Large intestine (tissue), 12 donors: ENCODE measurements around the gene SMKR1. TPM values are rescaled to one million over a fixed set of nuclear protein-coding genes. Genes with fewer than 3 reads are reported as not detected.

Experiments used
- DNase-seq, 2 donors: peaks; one replicate each; pipeline versions ENCODE4 v3.0.0 to v3.0.0-alpha.2; 2013
- H3K27ac ChIP-seq: one replicate; pipeline ENCODE4 v1.5.1; 2013; ENCODE audit warnings: low read length
- H3K27me3 ChIP-seq: 2 replicates; pipeline ENCODE4 v1.6.1; 2013; ENCODE audit warnings: low read length; ENCODE audit not compliant: control insufficient read depth, insufficient read depth
- H3K36me3 ChIP-seq: 2 replicates; pipeline ENCODE4 v1.6.1; 2013; ENCODE audit warnings: low read length; ENCODE audit not compliant: control insufficient read depth, insufficient read depth
- H3K4me1 ChIP-seq: one replicate; pipeline ENCODE4 v1.6.1; 2013; ENCODE audit warnings: low read length; ENCODE audit not compliant: control insufficient read depth, insufficient read depth
- H3K4me3 ChIP-seq: one replicate; pipeline ENCODE4 v1.5.1; 2013; ENCODE audit warnings: low read length
- H3K9me3 ChIP-seq: one replicate; pipeline ENCODE4 v1.6.1; 2013; ENCODE audit warnings: mild to moderate bottlenecking, low read depth, low read length, moderate library complexity; ENCODE audit not compliant: control insufficient read depth
- WGBS: methylation state at CpG from one replicate; pipeline ENCODE4 v1.1.5; 2013; ENCODE audit warnings: low lambda C conversion rate; ENCODE audit not compliant: insufficient coverage; 5-methylcytosine and 5-hydroxymethylcytosine counted together
- long read RNA-seq, 11 donors: transcript quantifications; one replicate each; lab custom pipeline, GENCODE V29; 2026
- polyA plus RNA-seq: library from polyadenylated mRNA; unstranded; fragments of 120-200 nt; gene quantifications from one replicate; pipeline ENCODE4 v1.2.1, GENCODE V29; 2013

SMKR1 gene
- polyA plus RNA-seq = 1.1 TPM
- long read RNA-seq, donor 1, partial matches to known transcripts = 0 of 1 reads
- long read RNA-seq, donor 1, other reads (novel, unspliced or antisense) = 0 of 1 reads
- long read RNA-seq, donor 2, partial matches to known transcripts = 0 of 1 reads
- long read RNA-seq, donor 2, other reads (novel, unspliced or antisense) = 0 of 1 reads
- long read RNA-seq, donor 3 = 0 reads
- long read RNA-seq, donor 4, partial matches to known transcripts = 0 of 1 reads
- long read RNA-seq, donor 4, other reads (novel, unspliced or antisense) = 0 of 1 reads
- long read RNA-seq, donor 5 = 0 reads
- long read RNA-seq, donor 6, partial matches to known transcripts = 0 of 1 reads
- long read RNA-seq, donor 6, other reads (novel, unspliced or antisense) = 0 of 1 reads
- long read RNA-seq, donor 7 = 0 reads
- long read RNA-seq, donor 8, partial matches to known transcripts = 0 of 1 reads
- long read RNA-seq, donor 8, other reads (novel, unspliced or antisense) = 0 of 1 reads
- long read RNA-seq, donor 9 = 0 reads
- long read RNA-seq, donor 10 = 0 reads
- long read RNA-seq, donor 11 = 0 reads

- WGBS = 0% methylated on average over 2 of the region's 89 CpGs
- peaks cover 5% of the 10 kb centered on the region for H3K4me1 ChIP-seq
- H3K36me3 ChIP-seq = no peaks in the 10 kb centered on the region
- peak; percentile 76 to 78 for DNase-seq
- H3K27ac ChIP-seq = no peak within 1 kb of the TSS
- H3K9me3 ChIP-seq = peaks cover 6% of the 10 kb centered on the region
- peaks cover 25% of the 10 kb centered on the region for H3K27me3 ChIP-seq
- H3K4me3 ChIP-seq = peak within 1 kb of the TSS; percentile 37
Measured at GRCh38 chr7:129501760-129502707, at the start of gene SMKR1. Gene SMKR1 (plus strand): TSS chr7:129502531. CDS start chr7:129502825, 294 bp downstream.

- Histone ChIP-seq H3K27ac (no peak overlapping the region), H3K4me3 (no peak overlapping the region), H3K4me1 (no peaks in the 10 kb centered on the region), H3K27me3 (no peaks in the 10 kb centered on the region), H3K36me3 (no peaks in the 10 kb centered on the region), H3K9me3 (no peaks in the 10 kb centered on the region)
- WGBS = no CpG with 5 or more reads among the region's 2 CpGs
- DNase-seq = no peak
Measured at GRCh38 chr7:129452589-129453231, 49.6 kb upstream of the SMKR1 start.

DNA sequence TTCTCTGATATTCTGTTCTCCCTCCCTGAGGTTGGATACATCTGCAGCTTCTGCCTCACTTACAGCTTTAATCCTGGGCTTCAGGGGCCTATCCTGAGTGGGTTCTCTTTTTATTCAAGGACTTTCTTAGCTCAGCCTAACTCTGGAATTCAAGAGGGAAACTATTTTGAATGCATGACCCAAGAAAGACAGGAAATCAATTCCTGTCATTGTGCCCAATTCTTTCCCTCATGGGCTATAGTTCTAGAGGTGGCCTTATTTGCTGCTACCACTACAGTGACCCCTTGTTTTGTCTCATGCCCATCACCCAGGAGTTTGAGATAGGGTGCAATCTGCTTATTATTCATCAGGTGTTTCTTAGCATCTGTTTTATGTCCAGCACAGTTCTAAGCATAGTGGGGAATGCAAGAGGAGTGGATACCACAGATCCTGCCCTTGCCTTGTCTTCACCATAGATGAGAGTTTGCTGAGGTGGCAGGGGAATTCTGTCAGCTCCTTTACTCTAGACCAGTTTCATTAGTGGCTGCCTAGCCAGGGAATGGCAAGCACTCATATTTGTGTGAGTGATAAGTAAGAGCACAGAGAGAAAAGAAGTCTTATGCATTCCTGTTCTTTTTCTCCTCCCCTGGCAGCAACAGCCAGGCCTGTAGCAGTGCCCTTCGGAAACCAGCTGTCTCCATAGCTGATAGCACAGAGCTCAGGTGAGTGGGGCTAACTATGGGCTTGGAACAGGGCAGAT lies 48.7 kb upstream of the SMKR1 start:
- Histone ChIP-seq H3K9me3 (no peaks in the 10 kb centered on the region), H3K4me3 (no peak overlapping the region), H3K4me1 (no peaks in the 10 kb centered on the region), H3K36me3 (no peaks in the 10 kb centered on the region), H3K27me3 (no peaks in the 10 kb centered on the region), H3K27ac (no peak overlapping the region)
- DNase-seq = no peak
- WGBS = no CpG with 5 or more reads among the region's 1 CpG

- no peak overlapping the region for H3K27ac ChIP-seq
- DNase-seq = no peak
- WGBS = no CpG with 5 or more reads among the region's 4 CpGs
Measured at GRCh38 chr7:129454249-129454551, 48.1 kb upstream of the SMKR1 start.

GRCh38 chr7:129456421-129456820 lies 45.9 kb upstream of the SMKR1 start:
- Histone ChIP-seq H3K4me1 (no peaks in the 10 kb centered on the region), H3K4me3 (no peak overlapping the region), H3K36me3 (no peaks in the 10 kb centered on the region), H3K27me3 (no peaks in the 10 kb centered on the region), H3K9me3 (no peaks in the 10 kb centered on the region), H3K27ac (no peak overlapping the region)
- DNase-seq = no peak
- WGBS = 40% methylated on average over 1 of the region's 10 CpGs

More at GRCh38 chr7:129454249-129454551, 48.1 kb upstream of the SMKR1 start:
- Histone ChIP-seq H3K27me3 (no peaks in the 10 kb centered on the region), H3K4me1 (no peaks in the 10 kb centered on the region), H3K4me3 (no peak overlapping the region), H3K9me3 (no peaks in the 10 kb centered on the region), H3K36me3 (no peaks in the 10 kb centered on the region)

DNA sequence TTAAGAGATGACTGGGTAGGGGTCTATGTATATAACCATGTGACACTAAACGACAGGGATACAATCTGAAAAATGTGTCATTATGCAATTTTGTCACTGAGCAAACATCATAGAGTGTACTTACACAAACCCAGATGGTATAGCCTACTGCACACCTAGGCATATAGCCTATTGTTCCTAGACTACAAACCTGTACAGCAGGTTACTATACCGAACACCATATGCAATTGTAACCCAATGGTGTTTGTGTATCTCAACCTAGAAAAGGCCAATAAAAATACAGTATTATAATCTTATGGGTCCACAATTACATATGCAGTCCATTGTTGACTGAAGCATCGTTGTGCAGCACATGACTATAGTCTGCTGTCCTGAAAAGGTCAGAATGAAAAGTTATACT lies 45.2 kb upstream of the SMKR1 start:
- H3K4me3 ChIP-seq = no peak overlapping the region
- H3K9me3 ChIP-seq = no peaks in the 10 kb centered on the region
- H3K27me3 ChIP-seq = no peaks in the 10 kb centered on the region
- WGBS = no CpG with 5 or more reads among the region's 3 CpGs
- H3K27ac ChIP-seq = no peak overlapping the region
- no peaks in the 10 kb centered on the region for H3K36me3 ChIP-seq
- no peaks in the 10 kb centered on the region for H3K4me1 ChIP-seq
- DNase-seq = no peak

- WGBS = no CpG with 5 or more reads among the region's 5 CpGs
- H3K27me3 ChIP-seq = no peaks in the 10 kb centered on the region
- H3K4me1 ChIP-seq = no peaks in the 10 kb centered on the region
- DNase-seq = no peak
- no peak overlapping the region for H3K4me3 ChIP-seq
- H3K36me3 ChIP-seq = no peaks in the 10 kb centered on the region
- H3K27ac ChIP-seq = no peak overlapping the region
- no peaks in the 10 kb centered on the region for H3K9me3 ChIP-seq
Measured at GRCh38 chr7:129458171-129458570, 44.2 kb upstream of the SMKR1 start.

DNA sequence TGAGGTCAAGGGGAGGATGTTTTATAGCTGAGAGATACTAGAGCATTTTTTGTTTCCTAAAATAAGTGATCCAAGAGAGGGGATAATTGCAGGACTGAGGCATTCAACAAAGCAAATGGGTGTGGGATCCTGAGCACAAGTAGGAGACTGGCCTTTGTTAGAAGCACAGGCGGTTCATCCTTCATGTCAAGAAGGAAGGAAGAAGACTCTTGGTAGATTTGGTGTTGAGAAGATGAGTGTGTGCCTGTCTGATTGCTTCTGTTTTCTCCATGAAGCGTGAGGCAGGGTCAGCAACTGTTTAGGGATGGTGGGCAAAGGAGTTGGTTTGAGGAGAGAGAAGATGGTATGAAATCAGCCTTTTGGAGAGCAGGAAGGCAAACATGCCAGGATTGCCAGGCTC lies 40.5 kb upstream of the SMKR1 start:
- Histone ChIP-seq H3K27ac (no peak overlapping the region), H3K9me3 (no peaks in the 10 kb centered on the region), H3K4me3 (no peak overlapping the region), H3K27me3 (no peaks in the 10 kb centered on the region), H3K4me1 (no peaks in the 10 kb centered on the region), H3K36me3 (no peaks in the 10 kb centered on the region)
- no peak for DNase-seq
- WGBS = no CpG with 5 or more reads among the region's 2 CpGs

DNA sequence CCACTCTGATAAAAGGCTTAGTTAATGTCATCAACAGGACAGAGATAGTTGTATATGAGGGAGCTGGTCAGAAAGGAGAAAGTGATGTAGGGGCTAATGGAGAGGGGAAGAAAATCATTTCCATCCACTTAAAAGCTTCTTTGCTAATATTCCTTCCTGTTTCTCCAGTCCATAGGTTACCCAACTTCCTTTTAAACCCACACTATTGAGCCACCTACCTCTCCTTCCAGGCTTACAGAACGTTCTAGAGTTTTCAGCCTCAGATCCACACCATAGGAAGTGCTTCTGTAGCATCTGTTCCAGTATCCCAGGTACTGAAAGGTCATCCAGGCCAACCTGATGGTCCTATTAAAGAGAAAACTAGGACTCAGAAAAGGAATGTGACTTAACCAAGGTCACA lies 39.9 kb upstream of the SMKR1 start:
- Histone ChIP-seq H3K36me3 (no peaks in the 10 kb centered on the region), H3K4me1 (no peaks in the 10 kb centered on the region), H3K27ac (no peak overlapping the region), H3K9me3 (no peaks in the 10 kb centered on the region), H3K27me3 (no peaks in the 10 kb centered on the region), H3K4me3 (no peak overlapping the region)
- no CpG with 5 or more reads among the region's 1 CpG for WGBS
- DNase-seq = no peak
